Activated T-helper 17 cell treated with anti-CD3 and anti-CD28 coated beads, Interleukin-2, amount 50 U/mL, for 72 hours (primary cell): ENCODE results near the gene PARVB. TPM values are rescaled to one million over a fixed set of nuclear protein-coding genes. Genes with fewer than 3 reads are reported as not detected.

ENCODE experiments used
- ATAC-seq: fragments of 150-1000 bp; cut with Tn5 transposase; replicated peaks from 2 replicates; pipeline ENCODE4 v1.10.0; 2021; ENCODE audit warnings: mild to moderate bottlenecking, moderate library complexity
- H3K27ac Mint-ChIP-seq: one replicate; pipeline ENCODE4 v1.8.0; 2022; ENCODE audit warnings: mixed read lengths
- H3K27me3 Mint-ChIP-seq: one replicate; pipeline ENCODE4 v1.8.0; 2022; ENCODE audit warnings: mixed read lengths
- H3K36me3 Mint-ChIP-seq: one replicate; pipeline ENCODE4 v1.8.0; 2022; ENCODE audit warnings: low read depth, mild to moderate bottlenecking, mixed read lengths
- H3K4me1 Mint-ChIP-seq: one replicate; pipeline ENCODE4 v1.8.0; 2022; ENCODE audit warnings: mixed read lengths
- H3K4me3 Mint-ChIP-seq: one replicate; pipeline ENCODE4 v1.8.0; 2022; ENCODE audit warnings: mild to moderate bottlenecking, mixed read lengths
- H3K9me3 Mint-ChIP-seq: one replicate; pipeline ENCODE4 v1.8.0; 2022; ENCODE audit warnings: mixed read lengths
- total RNA-seq, 2 donors: library from RNA; stranded (reverse); gene quantifications; one replicate each; pipeline ENCODE4 v1.2.3, GENCODE V29; 2022

Gene PARVB
- total RNA-seq, 2 donors from 2014 or later = 50.2 to 66.1 TPM

DNA sequence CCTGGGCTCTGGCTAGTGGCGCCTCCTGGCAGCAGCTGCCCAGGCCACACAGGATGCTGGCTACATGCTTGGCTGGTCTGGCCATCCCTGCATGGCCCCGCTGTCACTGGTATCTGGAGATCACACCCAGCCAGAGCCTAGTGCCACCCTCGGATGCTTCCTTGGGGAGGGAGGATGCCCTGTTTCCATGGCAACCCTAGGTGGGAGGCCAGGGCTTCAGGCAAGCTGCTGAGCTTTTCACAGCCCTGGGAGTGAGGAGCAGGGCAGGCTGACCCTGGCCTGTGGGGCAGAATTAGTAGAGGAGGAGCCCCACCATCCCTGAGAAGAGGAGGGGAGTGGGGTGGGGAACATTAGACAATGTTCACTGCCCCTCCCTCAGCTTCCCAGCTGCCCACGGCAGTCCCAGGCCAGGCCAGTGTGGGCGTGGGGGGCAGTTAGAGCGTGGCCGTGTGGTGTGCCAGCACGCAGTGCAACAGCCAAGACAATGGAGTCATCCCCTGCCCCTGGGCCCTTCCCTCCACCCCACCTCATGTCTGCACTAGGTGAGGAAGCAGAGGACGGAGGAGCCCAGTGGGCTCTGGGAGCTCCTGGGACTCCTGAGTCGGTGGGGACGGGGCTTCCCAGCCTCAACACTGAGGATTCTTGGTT lies 50.4 kb downstream of the PARVB start:
- Mint-ChIP-seq H3K4me3 (no peak overlapping the region), H3K4me1 (no peaks in the 10 kb centered on the region), H3K9me3 (no peaks in the 10 kb centered on the region), H3K27ac (no peak overlapping the region), H3K27me3 (no peaks in the 10 kb centered on the region), H3K36me3 (no peaks in the 10 kb centered on the region)
- ATAC-seq = no peak

DNA sequence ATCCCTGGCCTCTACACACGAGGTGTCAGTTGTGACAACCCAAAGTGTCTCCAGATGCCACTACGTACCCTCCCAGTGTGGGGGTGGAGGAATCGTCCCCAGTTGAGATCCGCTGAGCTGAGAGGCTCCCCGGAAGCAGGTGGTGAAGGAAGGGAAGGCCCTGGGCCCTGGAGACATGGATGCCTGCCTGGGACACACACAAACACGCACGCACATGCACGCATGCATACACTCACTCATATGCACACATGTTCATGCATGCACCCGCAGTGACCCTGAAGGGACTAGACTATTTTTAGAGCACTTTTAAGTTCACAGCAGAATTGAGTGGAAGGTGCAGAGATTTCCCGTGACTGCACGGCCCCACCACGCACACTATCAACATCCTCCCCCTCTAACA lies 50.9 kb downstream of the PARVB start:
- ATAC-seq = no peak
- H3K4me3 Mint-ChIP-seq = no peak overlapping the region

DNA sequence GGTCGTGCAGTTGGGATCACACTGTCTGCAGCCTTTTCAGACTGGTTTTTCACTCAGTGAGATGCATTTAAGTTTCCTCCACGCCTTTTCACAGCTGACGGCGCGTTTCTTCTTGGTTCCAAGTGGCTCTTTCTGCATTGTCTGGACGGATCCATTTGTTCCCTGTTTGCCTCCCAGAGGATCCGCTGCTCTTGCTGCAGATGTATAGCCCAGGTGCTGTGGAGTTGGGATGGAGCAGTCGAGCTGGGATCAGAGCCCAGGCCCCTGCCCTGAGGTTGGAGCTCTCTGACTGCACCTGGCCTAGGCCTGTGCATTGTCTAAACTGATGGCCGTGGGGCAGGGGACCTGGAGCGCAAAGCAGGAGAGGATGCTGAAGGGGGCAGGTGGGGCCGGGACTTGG lies 51.6 kb downstream of the PARVB start:
- Mint-ChIP-seq H3K9me3 (no peaks in the 10 kb centered on the region), H3K36me3 (no peaks in the 10 kb centered on the region), H3K27me3 (no peaks in the 10 kb centered on the region), H3K27ac (no peak overlapping the region), H3K4me1 (no peaks in the 10 kb centered on the region), H3K4me3 (no peak overlapping the region)
- ATAC-seq = no peak

More for the DNA sequence above, 50.9 kb downstream of the PARVB start:
- Mint-ChIP-seq H3K4me1 (no peaks in the 10 kb centered on the region), H3K9me3 (no peaks in the 10 kb centered on the region), H3K27me3 (no peaks in the 10 kb centered on the region), H3K27ac (no peak overlapping the region), H3K36me3 (no peaks in the 10 kb centered on the region)

DNA sequence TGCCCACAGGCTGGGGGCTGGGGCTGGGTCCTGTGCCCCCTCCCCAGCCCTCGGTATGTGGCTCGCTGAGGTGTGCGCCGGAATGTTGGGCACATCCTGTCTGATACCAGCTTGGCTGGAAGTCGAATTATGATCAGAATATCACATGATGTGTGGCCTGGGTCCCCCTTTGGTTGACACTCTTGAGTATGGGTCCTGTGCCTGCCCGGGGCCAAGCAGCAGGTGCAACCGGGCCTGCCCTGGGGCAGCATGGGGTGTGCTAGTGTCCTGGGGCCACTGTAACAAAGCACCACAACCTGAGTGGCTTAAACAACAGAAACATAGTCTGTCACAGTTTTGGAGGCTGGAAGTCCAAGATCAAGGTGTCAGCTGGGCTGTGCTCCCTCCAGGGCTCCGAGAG lies 52.7 kb downstream of the PARVB start:
- no peaks in the 10 kb centered on the region for H3K27me3 Mint-ChIP-seq
- no peak overlapping the region for H3K4me3 Mint-ChIP-seq
- no peaks in the 10 kb centered on the region for H3K36me3 Mint-ChIP-seq
- no peak for ATAC-seq
- H3K4me1 Mint-ChIP-seq = no peaks in the 10 kb centered on the region
- H3K9me3 Mint-ChIP-seq = no peaks in the 10 kb centered on the region
- H3K27ac Mint-ChIP-seq = no peak overlapping the region

DNA sequence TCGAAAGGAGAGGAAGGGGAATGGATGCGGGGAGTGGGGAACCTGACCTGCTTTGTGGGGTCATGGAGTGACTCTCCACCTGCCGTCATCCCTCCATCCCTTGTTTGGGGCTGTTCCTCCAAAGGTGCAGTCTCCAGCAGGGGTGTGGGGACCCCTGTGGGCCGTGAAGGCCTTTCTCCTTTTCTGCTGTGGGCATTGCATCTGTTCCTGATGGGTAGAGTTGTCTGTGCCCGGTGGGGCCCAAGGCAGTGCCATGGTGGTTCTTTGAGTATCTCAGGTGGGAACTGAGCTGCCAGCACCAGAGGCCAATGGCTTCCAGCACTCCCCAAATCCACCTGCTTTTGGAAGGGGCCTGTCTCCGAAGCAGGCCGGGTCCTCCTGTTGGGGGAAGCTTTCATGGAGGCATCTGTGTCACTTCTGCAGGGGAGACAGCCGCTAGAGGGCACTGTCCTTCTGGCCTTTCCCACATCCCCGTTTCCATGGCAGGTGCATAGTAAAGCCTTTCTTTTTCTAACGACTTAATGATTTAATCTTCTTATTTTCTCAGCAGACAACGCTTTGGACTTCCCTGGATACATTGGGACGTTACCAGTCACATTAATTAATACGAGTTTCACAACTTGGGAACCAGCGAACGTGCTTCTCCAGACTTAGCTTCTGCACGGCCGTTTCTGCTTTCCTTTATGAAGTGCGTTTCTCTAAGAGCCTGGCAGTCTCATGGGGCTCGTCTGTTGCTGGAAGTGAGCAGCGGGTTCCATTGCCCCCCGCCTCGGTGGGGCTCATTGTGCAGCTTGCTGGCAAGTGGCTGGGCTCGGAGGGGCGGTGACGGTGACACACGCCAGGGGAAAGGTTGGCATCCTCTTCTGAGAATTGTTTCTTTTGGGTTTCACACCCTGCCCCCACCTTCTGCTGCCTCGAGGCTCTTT lies 57.1 kb downstream of the PARVB start:
- peak; percentile 66 for ATAC-seq
- H3K4me1 Mint-ChIP-seq = no peaks in the 10 kb centered on the region
- H3K27me3 Mint-ChIP-seq = no peaks in the 10 kb centered on the region

DNA sequence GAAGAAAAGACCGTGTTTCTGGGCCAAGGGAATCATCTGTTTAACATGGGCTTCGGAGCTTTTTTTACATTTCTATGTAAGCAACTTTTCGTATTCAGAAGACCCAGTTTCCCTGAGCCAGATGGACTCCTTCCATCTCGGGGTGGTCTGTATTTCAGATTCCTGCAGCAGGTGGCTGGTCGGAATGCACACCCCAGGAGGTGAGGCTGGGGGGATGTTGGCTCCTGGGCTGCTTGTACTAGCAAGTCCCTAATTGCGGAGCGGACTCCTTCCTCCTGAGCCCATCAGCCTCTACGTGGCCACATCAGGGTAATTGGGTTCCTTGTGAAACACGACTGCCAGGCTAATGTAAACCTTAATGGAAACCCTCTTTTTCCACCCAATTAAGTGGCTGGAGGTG lies 58.7 kb downstream of the PARVB start:
- Mint-ChIP-seq H3K4me1 (no peaks in the 10 kb centered on the region), H3K27ac (no peak overlapping the region), H3K27me3 (no peaks in the 10 kb centered on the region), H3K9me3 (no peaks in the 10 kb centered on the region), H3K36me3 (no peaks in the 10 kb centered on the region), H3K4me3 (no peak overlapping the region)
- ATAC-seq = no peak

More for the DNA sequence above, 57.1 kb downstream of the PARVB start:
- H3K27ac Mint-ChIP-seq = no peak overlapping the region
- no peaks in the 10 kb centered on the region for H3K36me3 Mint-ChIP-seq
- no peaks in the 10 kb centered on the region for H3K9me3 Mint-ChIP-seq
- no peak overlapping the region for H3K4me3 Mint-ChIP-seq

DNA sequence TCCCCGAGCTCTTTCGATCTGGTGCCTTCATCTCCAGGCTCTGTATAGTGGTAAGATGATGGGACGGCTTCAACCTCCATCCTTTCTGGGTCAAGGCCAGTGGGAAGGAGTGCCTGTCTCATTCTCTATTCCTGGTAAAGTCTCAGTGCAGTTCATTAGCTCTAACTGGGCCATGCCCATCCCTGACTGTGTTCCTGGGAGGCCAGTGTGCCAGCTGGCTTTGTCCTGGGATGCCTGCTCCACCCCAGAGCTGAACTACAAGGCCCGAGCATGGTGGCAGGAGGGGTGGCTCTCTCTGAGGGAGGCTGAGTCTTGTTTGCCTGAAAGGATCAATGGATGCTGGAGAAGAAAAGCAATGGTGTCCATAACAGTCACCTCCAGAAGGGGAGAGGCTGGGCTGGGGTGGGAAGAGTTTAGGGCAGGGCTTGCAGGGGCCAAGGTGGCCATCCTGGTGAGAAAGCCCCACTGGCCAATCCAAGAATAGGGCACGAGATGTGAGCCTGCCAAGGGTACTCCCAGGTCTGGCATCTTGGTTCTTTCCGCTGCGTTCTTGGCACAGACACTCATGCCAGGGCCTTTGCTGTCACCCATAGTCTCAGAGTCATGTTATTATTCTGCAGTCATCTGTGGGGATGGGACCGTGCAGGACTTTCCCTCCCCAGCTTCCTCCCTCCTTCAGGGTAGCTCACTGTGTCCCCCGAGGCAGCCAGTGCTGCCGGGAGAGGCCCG lies 60.1 kb downstream of the PARVB start:
- Mint-ChIP-seq H3K4me3 (no peak overlapping the region), H3K9me3 (no peaks in the 10 kb centered on the region), H3K36me3 (no peaks in the 10 kb centered on the region), H3K27ac (no peak overlapping the region), H3K27me3 (no peaks in the 10 kb centered on the region), H3K4me1 (no peaks in the 10 kb centered on the region)
- ATAC-seq = no peak

DNA sequence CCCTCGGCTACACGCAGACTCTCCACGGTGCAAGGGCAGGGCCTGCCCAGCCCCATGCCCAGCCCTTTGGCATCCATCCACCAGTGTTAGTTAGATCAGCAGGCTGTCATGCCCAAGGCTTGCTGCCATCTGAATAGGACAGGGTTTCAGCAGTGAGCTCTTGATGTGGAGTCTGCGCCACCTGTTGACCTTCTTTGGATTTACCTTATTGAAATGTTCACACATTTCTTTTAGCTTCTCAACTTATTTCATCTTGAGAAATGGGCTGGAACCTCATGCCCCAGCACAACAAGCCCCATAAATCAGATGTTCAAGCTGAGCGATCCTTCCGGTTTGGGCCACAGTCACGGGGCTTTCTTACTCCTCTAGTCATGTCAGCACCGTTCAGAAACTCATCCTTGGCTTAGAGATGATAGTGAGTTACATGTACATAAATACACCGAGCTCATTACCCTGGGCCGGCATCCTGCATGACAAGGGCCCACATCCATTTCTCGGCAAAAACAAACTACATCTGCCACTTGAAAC lies 61.7 kb downstream of the PARVB start:
- no peaks in the 10 kb centered on the region for H3K36me3 Mint-ChIP-seq
- no peaks in the 10 kb centered on the region for H3K9me3 Mint-ChIP-seq
- H3K4me3 Mint-ChIP-seq = no peak overlapping the region
- H3K4me1 Mint-ChIP-seq = peaks cover 2% of the 10 kb centered on the region
- no peak overlapping the region for H3K27ac Mint-ChIP-seq
- peak; percentile 50 for ATAC-seq
- no peaks in the 10 kb centered on the region for H3K27me3 Mint-ChIP-seq

DNA sequence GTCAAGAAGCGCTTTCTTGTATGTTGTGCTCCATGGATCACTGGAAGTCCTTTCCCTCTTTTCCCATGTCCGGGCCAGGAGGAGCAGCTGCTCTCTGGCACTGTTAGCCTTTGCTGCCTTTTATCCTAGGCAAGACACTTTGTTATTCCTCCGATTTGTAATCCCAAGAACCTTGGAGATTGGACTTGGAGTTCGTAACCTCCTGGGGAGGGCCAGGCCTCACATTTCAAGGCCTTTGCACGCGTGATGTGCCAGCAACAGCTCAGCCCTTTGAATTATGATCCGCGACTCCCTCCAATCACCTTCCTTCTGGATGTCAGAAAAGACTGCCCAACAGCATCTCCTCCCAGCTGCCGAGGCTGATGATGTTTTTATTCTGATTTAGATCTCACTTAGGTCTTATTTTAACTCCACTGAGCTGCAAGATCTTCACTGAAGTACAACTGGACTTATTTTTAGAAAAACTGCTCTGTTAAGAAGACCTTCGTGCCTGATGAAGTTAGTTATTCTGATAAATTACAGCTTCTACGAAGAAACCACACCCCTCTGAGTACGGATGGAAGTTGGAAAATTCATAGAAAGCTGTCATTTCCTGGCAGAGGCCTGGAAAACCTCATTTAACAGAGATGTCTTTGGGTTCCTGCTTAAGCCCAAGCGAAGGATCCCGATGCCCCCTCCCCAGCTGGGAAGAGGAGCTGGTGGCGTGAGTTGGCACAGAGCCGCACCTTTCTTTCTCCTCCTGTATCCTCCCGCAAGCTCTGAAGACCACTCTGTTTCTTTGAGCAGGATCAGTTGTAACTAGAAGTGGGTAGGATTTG lies 62.4 kb downstream of the PARVB start:
- H3K9me3 Mint-ChIP-seq = no peaks in the 10 kb centered on the region
- ATAC-seq = no peak
- H3K27me3 Mint-ChIP-seq = no peaks in the 10 kb centered on the region
- no peaks in the 10 kb centered on the region for H3K36me3 Mint-ChIP-seq
- H3K27ac Mint-ChIP-seq = no peak overlapping the region
- peaks cover 9% of the 10 kb centered on the region for H3K4me1 Mint-ChIP-seq
- no peak overlapping the region for H3K4me3 Mint-ChIP-seq

DNA sequence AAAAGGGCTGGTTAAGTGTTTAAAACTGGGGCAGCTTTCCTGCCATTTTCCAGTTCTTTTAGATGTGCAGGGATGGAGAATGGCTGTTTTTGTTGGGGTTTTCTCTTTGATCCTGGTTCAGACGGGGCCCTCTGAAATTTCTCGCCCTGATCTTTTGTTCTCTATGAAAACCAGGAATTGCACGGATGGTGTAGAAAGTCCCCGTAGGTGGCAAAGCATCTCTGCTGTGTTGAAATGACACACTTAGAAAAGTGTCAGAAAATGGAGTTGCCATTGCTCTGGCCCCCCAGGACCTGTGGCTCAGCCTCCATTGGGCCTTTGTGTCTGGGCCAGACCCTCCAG lies 63.0 kb downstream of the PARVB start:
- no peak overlapping the region for H3K4me3 Mint-ChIP-seq
- H3K27me3 Mint-ChIP-seq = no peaks in the 10 kb centered on the region
- no peaks in the 10 kb centered on the region for H3K36me3 Mint-ChIP-seq
- peaks cover 11% of the 10 kb centered on the region for H3K4me1 Mint-ChIP-seq
- ATAC-seq = no peak
- no peaks in the 10 kb centered on the region for H3K9me3 Mint-ChIP-seq
- no peak overlapping the region for H3K27ac Mint-ChIP-seq

DNA sequence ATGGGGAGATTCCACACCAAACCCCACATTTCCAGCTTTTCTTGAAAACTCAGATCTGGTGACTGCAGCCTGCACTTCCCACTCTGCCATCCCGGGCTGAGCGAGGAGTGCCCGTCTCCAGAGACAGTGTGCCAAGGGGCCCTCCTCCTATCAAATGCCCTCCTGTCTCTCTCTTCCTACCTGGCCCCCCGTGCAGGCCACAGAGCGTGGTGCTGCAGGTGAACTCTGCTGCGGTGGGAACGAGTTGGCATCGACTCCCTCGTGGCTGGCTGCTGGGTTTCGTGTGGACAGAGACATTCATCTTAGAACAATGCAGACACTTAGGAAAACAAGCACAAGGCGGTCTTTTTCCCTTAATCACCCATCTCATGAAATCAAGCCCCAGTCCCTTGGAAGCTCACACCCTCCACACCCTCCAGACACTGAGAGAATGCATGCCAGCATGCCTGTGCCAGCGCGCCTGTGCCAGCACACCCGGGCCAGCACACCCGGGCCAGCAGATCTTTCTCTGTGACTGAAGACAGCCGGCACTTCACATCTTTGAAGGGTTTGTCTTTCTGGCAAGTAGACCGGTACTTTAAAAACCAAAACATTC lies 65.0 kb downstream of the PARVB start:
- H3K27me3 Mint-ChIP-seq = no peaks in the 10 kb centered on the region
- peaks cover 11% of the 10 kb centered on the region for H3K4me1 Mint-ChIP-seq
- no peaks in the 10 kb centered on the region for H3K36me3 Mint-ChIP-seq
- no peak overlapping the region for H3K4me3 Mint-ChIP-seq
- ATAC-seq = no peak
- H3K9me3 Mint-ChIP-seq = no peaks in the 10 kb centered on the region
- no peak overlapping the region for H3K27ac Mint-ChIP-seq

DNA sequence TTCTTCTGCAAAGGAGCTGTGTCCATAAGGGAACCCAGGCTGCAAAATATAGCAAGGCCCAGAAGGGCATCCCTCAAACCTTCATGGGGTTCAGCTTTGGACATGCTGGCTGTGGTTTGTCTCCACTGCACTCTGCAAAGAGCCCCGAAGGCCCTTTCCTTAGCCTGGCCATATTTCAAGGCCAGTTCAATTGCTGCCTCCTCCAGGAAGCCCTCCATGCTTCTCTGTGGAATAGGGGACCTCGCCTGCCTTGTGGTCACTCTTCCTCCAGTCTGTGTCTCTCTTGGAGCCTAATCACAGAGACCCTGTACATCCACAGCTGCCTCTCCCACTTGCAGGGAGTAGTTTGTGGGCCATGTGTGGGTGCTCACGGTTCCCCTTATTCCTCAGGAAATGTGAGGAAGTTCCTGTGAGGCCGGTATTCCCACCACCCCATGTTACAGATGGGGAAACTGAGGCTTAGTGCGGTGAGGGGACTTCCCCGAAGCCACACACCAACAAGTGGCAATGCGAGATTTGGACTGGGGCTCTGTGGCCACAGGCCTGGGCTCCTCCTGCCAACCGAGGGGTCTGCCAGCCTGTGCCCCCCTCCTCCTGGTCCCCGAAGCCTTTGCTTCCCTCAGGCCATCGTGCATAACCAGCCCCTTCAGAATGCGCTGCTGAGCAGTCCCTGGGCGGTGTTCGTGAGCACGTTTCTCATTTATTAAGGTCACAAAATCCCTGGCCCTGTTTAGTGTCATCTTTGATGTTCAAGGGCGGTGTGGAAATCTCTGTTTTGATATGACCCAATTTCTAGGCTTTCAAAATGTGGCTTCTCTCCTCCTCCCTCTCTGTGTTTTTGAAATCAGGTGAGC lies 65.8 kb downstream of the PARVB start:
- no peak overlapping the region for H3K27ac Mint-ChIP-seq
- peak; percentile 44 for ATAC-seq
- peaks cover 4% of the 10 kb centered on the region for H3K36me3 Mint-ChIP-seq
- peaks cover 11% of the 10 kb centered on the region for H3K4me1 Mint-ChIP-seq
- no peaks in the 10 kb centered on the region for H3K9me3 Mint-ChIP-seq
- H3K4me3 Mint-ChIP-seq = no peak overlapping the region
- H3K27me3 Mint-ChIP-seq = no peaks in the 10 kb centered on the region

DNA sequence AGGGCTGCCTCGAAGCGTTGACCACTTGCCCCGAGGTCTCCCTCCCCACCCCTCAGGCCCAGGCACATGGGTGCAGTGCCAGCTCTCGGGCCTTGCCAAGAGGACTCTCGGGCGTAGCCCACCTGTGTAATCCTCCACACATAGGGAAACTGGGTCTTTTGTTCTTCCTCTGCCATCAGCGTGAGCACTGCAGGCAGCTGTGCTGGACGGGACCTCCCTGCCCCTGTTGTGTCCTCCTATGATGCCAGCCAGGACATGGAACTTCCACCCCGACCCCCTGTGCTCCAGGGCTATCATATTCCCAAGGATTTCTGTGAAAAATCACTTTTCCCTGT lies 66.4 kb downstream of the PARVB start:
- Mint-ChIP-seq H3K4me3 (peak overlapping the region; percentile 1), H3K27ac (no peak overlapping the region), H3K4me1 (peaks cover 11% of the 10 kb centered on the region), H3K36me3 (peaks cover 6% of the 10 kb centered on the region), H3K9me3 (no peaks in the 10 kb centered on the region), H3K27me3 (no peaks in the 10 kb centered on the region)
- ATAC-seq = no peak
